Loucy (cell line): ENCODE data around the gene STXBP5.

Experiments used
- H2AFZ ChIP-seq: fragments of 200-600 bp; sonication (generic); 2 replicates; pipeline ENCODE4 v1.6.0; 2016; ENCODE audit warnings: antibody characterized with exemption, mild to moderate bottlenecking, low read length, moderate library complexity
- H3F3A ChIP-seq: fragments of 200-600 bp; 2 replicates; pipeline ENCODE4 v1.6.0; 2016; ENCODE audit warnings: antibody characterized with exemption, low read depth, mild to moderate bottlenecking
- H3K27me3 ChIP-seq: fragments of 200-600 bp; sonication (generic); 2 replicates; pipeline ENCODE4 v1.6.1; 2014; ENCODE audit warnings: low read length, mild to moderate bottlenecking; ENCODE audit not compliant: insufficient read depth, poor library complexity, severe bottlenecking
- H3K36me3 ChIP-seq: fragments of 200-600 bp; sonication (generic); 2 replicates; pipeline ENCODE4 v1.6.1; 2016; ENCODE audit warnings: low read length; ENCODE audit not compliant: insufficient read depth
- H3K4me1 ChIP-seq: fragments of 200-600 bp; sonication (generic); 2 replicates; pipeline ENCODE4 v1.5.1; 2014; ENCODE audit warnings: low read length, mild to moderate bottlenecking; ENCODE audit not compliant: insufficient read depth, poor library complexity, severe bottlenecking
- H3K4me2 ChIP-seq: fragments of 200-600 bp; sonication (generic); 2 replicates; pipeline ENCODE4 v1.6.0; 2014; ENCODE audit warnings: antibody characterized with exemption, low read length, low read depth, mild to moderate bottlenecking; ENCODE audit not compliant: poor library complexity, severe bottlenecking
- H3K4me3 ChIP-seq: fragments of 200-600 bp; sonication (generic); 2 replicates; pipeline ENCODE4 v1.5.1; 2014; ENCODE audit warnings: low read length, mild to moderate bottlenecking, mixed read lengths; ENCODE audit not compliant: poor library complexity, severe bottlenecking
- H3K79me2 ChIP-seq: fragments of 200-600 bp; sonication (generic); 2 replicates; pipeline ENCODE4 v1.6.1; 2014; ENCODE audit warnings: low read length; ENCODE audit not compliant: insufficient read depth
- H3K9ac ChIP-seq: fragments of 200-600 bp; sonication (generic); 2 replicates; pipeline ENCODE4 v1.6.0; 2014; ENCODE audit warnings: mild to moderate bottlenecking, low read depth, low read length, moderate library complexity; ENCODE audit not compliant: poor library complexity, severe bottlenecking
- H3K9me2 ChIP-seq: fragments of 200-600 bp; sonication (generic); replicated peaks from 2 replicates; pipeline ENCODE4 v1.6.1; 2016; ENCODE audit warnings: low read depth, low read length, mixed read lengths
- H3K9me3 ChIP-seq: fragments of 200-600 bp; sonication (generic); 2 replicates; pipeline ENCODE4 v1.6.1; 2014; ENCODE audit warnings: mild to moderate bottlenecking, antibody characterized with exemption, low read length, low read depth; ENCODE audit not compliant: insufficient read depth
- H4K20me1 ChIP-seq: fragments of 200-600 bp; sonication (generic); 2 replicates; pipeline ENCODE4 v1.6.0; 2014; ENCODE audit warnings: antibody characterized with exemption, low read length, mild to moderate bottlenecking; ENCODE audit not compliant: insufficient read depth, poor library complexity, severe bottlenecking
- CTCF ChIP-seq: fragments of 200-600 bp; sonication (generic); conservative IDR thresholded peaks from 2 replicates; pipeline ENCODE4 v1.5.1; 2014; ENCODE audit warnings: mild to moderate bottlenecking, antibody characterized with exemption, low read length
- EZH2phosphoT487 ChIP-seq: fragments of 200-600 bp; IDR thresholded peaks from 2 replicates; pipeline ENCODE4 v1.6.1; 2018; ENCODE audit warnings: antibody characterized with exemption, mild to moderate bottlenecking, moderate library complexity, borderline replicate concordance

The STXBP5 gene

GRCh38 chr6:147170269-147170668 is 33.9 kb upstream of the STXBP5 start:
- no peak overlapping the region for H2AFZ ChIP-seq
- no peaks in the 10 kb centered on the region for H3K36me3 ChIP-seq
- H3K4me3 ChIP-seq: no peak overlapping the region
- H3F3A ChIP-seq: 0 out of 2 replicates have a peak, but pooled peaks cover 3% of the 10 kb centered on the region
- H3K27me3 ChIP-seq: no peaks in the 10 kb centered on the region
- H3K4me1 ChIP-seq: peaks cover 48% of the 10 kb centered on the region
- H3K9me2 ChIP-seq: no peaks in the 10 kb centered on the region
- no peak overlapping the region for H3K4me2 ChIP-seq
- no peak overlapping the region for H3K9ac ChIP-seq
- TF ChIP-seq EZH2phosphoT487: no peak
- no peaks in the 10 kb centered on the region for H3K79me2 ChIP-seq
- no peaks in the 10 kb centered on the region for H3K9me3 ChIP-seq
- no peaks in the 10 kb centered on the region for H4K20me1 ChIP-seq

DNA sequence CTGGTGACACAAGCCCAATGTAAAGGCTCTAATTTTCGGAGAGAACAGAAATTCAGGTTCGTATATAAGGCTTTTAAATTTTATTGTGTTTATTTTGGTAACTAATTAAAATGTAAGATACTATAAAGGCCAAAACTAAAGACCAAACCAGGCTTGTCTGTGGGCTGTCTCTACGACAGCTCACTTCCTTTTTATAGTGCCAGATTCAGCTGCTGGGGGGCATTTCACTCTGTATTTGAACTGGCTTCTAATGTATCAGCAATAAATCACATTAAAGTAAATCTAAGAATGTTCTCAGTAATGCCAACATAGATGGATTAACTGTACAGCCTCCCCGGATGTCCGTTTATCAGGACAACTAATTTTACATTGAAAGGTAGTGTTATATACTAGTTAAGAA is 31.1 kb upstream of the STXBP5 start:
- Histone ChIP-seq H3K9me3 (no peaks in the 10 kb centered on the region), H2AFZ (no peak overlapping the region), H3K4me1 (peaks cover 27% of the 10 kb centered on the region), H3K4me3 (no peak overlapping the region), H3K27me3 (no peaks in the 10 kb centered on the region), H3F3A (no peaks in the 10 kb centered on the region), H3K9ac (no peak overlapping the region), H3K79me2 (no peaks in the 10 kb centered on the region), H3K4me2 (peak overlapping the region; percentile 9), H3K36me3 (no peaks in the 10 kb centered on the region), H3K9me2 (no peaks in the 10 kb centered on the region), H4K20me1 (no peaks in the 10 kb centered on the region)
- TF ChIP-seq EZH2phosphoT487: no peak
- TF ChIP-seq CTCF: no peak

DNA sequence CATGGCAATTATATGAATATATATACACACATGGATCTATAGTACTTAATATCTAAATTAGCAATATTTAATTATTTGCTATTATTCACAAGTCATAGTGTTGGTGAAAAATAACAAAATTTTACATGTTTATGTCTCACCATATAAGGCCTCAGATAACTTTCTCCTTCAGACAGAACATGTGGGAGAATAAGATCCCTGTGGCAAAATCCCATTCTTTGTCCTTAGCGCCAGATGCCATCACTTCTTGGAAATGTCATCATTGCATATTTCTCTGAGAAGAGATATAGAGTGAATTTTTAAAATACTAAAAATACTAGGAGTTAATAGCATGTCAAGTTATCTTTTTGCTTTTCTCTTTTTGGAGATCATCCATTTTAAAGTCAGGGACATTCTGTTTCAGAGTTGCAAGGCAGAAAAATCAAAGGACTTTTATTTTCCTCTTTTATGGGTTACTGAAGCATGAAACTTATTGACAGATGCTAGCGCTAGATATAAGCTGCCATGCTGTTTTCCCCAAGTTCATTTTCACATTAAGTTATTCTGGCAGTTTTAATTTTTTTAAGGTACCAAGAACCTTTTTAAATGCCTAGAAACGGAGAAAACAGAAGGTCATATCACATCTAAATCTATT is 30.4 kb upstream of the STXBP5 start:
- Histone ChIP-seq H2AFZ (no peak overlapping the region), H3K4me2 (peak overlapping the region; percentile 5), H3K4me1 (peaks cover 32% of the 10 kb centered on the region), H3K79me2 (no peaks in the 10 kb centered on the region), H3K4me3 (no peak overlapping the region), H3K36me3 (no peaks in the 10 kb centered on the region), H3K9me2 (no peaks in the 10 kb centered on the region), H3K9ac (no peak overlapping the region), H3K27me3 (no peaks in the 10 kb centered on the region), H3K9me3 (no peaks in the 10 kb centered on the region), H4K20me1 (no peaks in the 10 kb centered on the region), H3F3A (no peaks in the 10 kb centered on the region)
- TF ChIP-seq CTCF (no peak), EZH2phosphoT487 (no peak)

DNA sequence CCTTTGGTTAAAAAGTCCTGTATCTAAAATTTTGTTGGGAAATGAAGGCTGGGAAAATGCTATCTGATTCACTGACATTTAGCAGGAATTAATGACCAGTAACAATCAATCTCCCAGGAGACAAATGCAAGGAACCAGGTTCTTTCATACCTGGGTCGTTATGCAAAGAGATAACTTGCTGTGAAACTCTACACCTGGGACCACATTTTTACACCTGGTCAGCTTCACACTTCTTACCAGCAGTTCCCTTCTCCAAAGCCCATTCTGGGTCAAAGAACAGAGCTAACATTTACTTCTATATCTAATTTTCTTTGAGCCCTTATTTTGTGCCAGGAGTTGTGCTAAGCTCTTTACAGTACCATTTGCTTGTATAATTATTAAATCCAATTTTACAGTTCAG is 27.4 kb upstream of the STXBP5 start:
- no peaks in the 10 kb centered on the region for H3K9me3 ChIP-seq
- H3K4me1 ChIP-seq: peaks cover 40% of the 10 kb centered on the region
- no peaks in the 10 kb centered on the region for H3K27me3 ChIP-seq
- H3K79me2 ChIP-seq: no peaks in the 10 kb centered on the region
- H3K36me3 ChIP-seq: no peaks in the 10 kb centered on the region
- H4K20me1 ChIP-seq: no peaks in the 10 kb centered on the region
- H3K9me2 ChIP-seq: no peaks in the 10 kb centered on the region
- no peak overlapping the region for H3K9ac ChIP-seq
- H3K4me3 ChIP-seq: no peak overlapping the region
- H2AFZ ChIP-seq: no peak overlapping the region
- TF ChIP-seq CTCF (no peak), EZH2phosphoT487 (no peak)
- no peak overlapping the region for H3K4me2 ChIP-seq
- no peaks in the 10 kb centered on the region for H3F3A ChIP-seq
